ENCODE measurements around the gene ZNF784. TPM values are rescaled to one million over a fixed set of nuclear protein-coding genes. Genes with fewer than 3 reads are reported as not detected.

Gene ZNF784
- total and polyA plus RNA-seq, 9 of the 15 experiments (the other 6 are each of a cell fraction or from before 2014, with no cell fraction given), result 0.14 to 6.1 (median 2.1) TPM

- TF ChIP-seq ETS1 (conservative IDR thresholded peaks at IDR 0.05; ENCODE audit: control insufficient read depth, low read depth, low read length), result peak; percentile 25; the same call in 1 of the 2 replicates
- peak; percentile 95 for TF ChIP-seq KLF1 (tag; IDR thresholded peaks at IDR 0.05)
- TF ChIP-seq RBFOX2 (IDR thresholded peaks at IDR 0.05; ENCODE audit: low read depth, low read length), result peak; percentile 69
- peak; percentile 91 for TF ChIP-seq TAF7 (tag; IDR thresholded peaks at IDR 0.05)
- peak; percentile 81 for TF ChIP-seq KAT8 (IDR thresholded peaks at IDR 0.05; ENCODE audit: low read depth)
- peak; percentile 84; the same call in 1 of the 2 replicates for TF ChIP-seq E2F4 (CRISPR knock-in tag; IDR thresholded peaks at IDR 0.05; ENCODE audit: low read depth)
- peak; percentile 42; the same call in 1 of the 2 replicates for TF ChIP-seq BHLHE40 (IDR thresholded peaks at IDR 0.05; ENCODE audit: low read length)
- 0 out of 4 replicates have a peak, but pooled peaks have one; percentile 23 to 25 for TF ChIP-seq RCOR1 (IDR thresholded peaks at IDR 0.05; ENCODE audit: borderline replicate concordance in 1 of 2, low read depth in 2 of 2, low read length in 2 of 2)
- TF ChIP-seq ZFP91 (CRISPR knock-in tag; IDR thresholded peaks at IDR 0.05), result peak; percentile 78
- TF ChIP-seq STAT6 (CRISPR knock-in tag; IDR thresholded peaks at IDR 0.05), result peak; percentile 86; the same call in 1 of the 2 replicates
- TF ChIP-seq FOXP1 (CRISPR knock-in tag; IDR thresholded peaks at IDR 0.05), result peak; percentile 16; the same call in 1 of the 2 replicates
- no peak for TF ChIP-seq NR4A1 (CRISPR knock-in tag; IDR thresholded peaks at IDR 0.05)
- TF ChIP-seq NR4A1 (tag; IDR thresholded peaks at IDR 0.05), result peak; percentile 85
- TF ChIP-seq ZNF384 (IDR thresholded peaks at IDR 0.05; ENCODE audit: low read depth, low read length), result 0 out of 2 replicates have a peak, but pooled peaks have one; percentile 15
- TF ChIP-seq ZNF644 (tag; IDR thresholded peaks at IDR 0.05; ENCODE audit: low read depth), result peak; percentile 95
- TF ChIP-seq DEAF1 (CRISPR knock-in tag; IDR thresholded peaks at IDR 0.05), result no peak
- peak; percentile 85 for TF ChIP-seq ZNF589 (CRISPR knock-in tag; IDR thresholded peaks at IDR 0.05; ENCODE audit: low read depth)
Observed at GRCh38 chr19:55599842-55600661, 24.3 kb downstream of the ZNF784 start, which contains the start of gene ZNF524 (continued).

All from K562 (cell line).